GM18511 (cell line): ENCODE data around the gene MKLN1.
"Not testable (repeated sequence)": the region's sequence is repeated elsewhere in the genome, so short reads cannot be mapped to it uniquely, and the experiment has no call there.

ENCODE experiments used
- ATAC-seq: cut with Tn5 transposase; IDR thresholded peaks from one replicate; pipeline ENCODE4 v1.9.1; 2021; ENCODE audit warnings: mild to moderate bottlenecking, moderate library complexity; ENCODE audit not compliant: unreplicated experiment

The MKLN1 gene

GRCh38 chr7:131497454-131497853 is 169.8 kb downstream of the MKLN1 start:
- ATAC-seq, result no peak

- no peak for ATAC-seq
Observed at GRCh38 chr7:131498237-131498885, 170.7 kb downstream of the MKLN1 start.

- ATAC-seq, result no peak
Observed at GRCh38 chr7:131499801-131500200, 172.1 kb downstream of the MKLN1 start.

DNA sequence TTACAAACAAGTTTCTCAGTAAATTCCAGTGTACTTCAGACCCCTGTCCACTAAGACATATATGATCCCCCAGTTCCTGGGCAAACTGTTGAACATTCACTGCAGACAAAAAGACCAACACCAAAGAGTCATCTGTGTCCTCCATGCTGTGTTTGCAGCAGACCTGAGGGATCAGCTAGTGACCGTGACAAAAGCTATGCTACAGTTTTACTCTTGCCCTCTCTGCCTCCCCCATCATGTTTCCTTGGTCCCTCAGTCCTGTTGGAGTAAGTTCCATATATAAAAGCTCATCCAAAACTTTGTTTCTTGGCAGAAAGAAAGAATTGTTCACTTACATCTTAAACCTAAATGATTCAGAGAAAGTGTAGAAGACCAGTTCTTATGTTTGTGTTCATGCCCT is 172.7 kb downstream of the MKLN1 start:
- ATAC-seq, result no peak

DNA sequence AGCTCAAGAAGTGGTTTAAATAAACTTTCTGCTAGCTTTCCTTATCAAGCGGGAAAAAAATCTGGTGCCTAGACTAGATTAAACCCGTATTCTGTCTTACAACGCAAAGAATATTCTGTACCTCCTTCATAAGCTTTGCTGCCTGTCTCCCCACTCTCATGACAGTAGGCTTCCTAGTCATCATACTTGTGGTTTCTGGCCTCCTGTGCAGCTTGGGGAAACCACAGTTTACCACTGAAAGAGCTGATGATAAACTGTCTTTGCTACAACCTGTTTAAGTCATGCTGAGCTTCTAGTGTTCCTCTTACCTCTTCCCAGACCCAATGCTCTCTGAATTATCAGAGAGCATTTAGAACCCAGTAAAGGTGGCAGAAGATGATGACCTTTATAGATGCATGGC is 173.7 kb downstream of the MKLN1 start:
- peak; percentile 90 for ATAC-seq

GRCh38 chr7:131501930-131502685 is 174.4 kb downstream of the MKLN1 start:
- ATAC-seq, result peak; percentile 5

DNA sequence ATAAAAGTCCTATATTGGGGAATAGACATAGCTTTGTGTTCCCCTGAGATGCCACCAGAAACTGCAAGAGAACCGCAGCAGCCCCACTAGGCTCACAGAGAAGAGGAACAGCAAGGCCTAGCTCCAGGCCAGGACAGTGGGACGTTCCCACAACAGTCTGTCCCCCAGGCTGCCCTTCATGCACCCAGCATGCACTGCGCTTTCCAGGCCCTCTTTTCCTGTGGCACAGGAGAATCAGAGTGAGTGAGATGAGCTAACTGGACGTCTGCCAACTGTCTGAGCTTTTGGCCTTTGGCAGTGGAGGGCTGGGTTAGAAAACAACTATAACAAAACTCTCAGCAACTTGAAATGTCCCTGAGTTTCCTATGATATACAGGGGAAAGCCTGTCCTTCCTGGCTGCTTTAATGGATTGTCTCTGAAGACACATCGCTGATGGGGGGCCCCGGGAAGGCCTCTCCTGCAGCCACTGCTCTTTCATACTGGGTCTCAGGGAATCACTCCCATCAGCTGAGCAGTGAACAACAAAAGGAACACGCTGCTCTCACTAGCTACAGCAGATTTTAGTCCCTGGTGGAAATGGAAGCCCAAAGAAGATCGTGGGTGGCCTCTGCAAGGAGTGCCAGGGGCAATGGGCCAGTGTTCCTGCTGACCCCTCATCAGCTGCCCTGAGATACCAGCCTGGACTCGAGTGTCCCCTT is 175.3 kb downstream of the MKLN1 start:
- no peak for ATAC-seq

DNA sequence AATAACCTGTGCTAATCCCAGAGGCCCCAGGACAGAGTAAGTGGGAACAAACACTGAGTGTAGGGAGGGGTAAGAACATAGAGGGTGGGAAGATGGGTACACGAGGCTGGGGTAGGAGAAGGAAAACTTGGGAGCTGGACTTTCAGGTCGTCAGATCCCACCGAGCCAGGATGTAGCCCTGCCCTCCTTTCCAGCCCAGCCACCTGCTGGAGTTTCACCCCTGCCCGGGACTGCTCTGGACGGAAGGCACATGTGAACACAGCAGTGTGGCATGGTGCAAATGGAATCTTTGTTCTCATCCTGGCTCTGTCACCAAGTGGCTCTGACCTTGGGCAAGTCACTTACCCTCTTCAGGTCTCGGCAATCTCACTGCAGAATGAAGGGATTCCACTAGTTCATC is 176.0 kb downstream of the MKLN1 start:
- ATAC-seq, result no peak

DNA sequence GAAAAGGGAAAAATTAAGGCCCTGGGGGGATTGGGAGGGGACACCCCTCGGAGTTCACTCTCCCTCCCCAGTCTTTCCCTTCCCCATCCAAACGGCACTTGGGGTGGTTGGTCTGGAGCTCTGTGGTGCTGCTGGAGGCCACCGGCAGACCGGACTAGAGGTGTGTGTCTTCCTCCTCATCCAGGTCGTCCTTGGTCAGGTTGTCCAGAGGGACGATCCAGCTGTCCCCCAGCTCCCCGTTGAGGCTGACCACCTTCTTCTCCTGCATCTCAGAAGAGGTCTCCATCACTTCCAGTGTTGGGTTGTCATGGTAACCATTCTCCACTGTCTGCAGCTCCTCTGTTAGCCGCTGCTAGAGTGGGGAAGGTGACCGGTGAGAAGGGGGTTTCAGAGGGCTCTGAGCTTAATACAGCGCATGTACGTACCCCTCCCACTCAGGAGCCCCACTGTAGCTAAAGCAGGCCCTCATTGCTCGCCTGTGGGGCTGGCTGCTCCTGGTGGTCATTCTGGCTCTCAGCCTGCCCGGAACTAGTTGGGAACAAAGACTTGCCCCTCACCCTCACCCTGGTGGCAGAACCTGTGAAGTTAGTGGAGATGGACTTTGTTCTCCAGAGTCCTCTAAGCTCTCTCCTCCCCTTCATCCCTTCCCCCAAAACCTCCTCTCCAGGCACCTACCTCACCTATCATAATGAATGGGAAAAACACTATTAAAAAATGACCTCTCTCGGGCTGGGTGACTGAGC is 176.7 kb downstream of the MKLN1 start:
- ATAC-seq, result no peak

GRCh38 chr7:131505037-131505620 is 177.5 kb downstream of the MKLN1 start:
- not testable (repeated sequence) for ATAC-seq

- ATAC-seq, result no peak
Observed at GRCh38 chr7:131505636-131506557, 178.2 kb downstream of the MKLN1 start.

- ATAC-seq, result no peak
Observed at GRCh38 chr7:131506597-131506996, 178.9 kb downstream of the MKLN1 start.

DNA sequence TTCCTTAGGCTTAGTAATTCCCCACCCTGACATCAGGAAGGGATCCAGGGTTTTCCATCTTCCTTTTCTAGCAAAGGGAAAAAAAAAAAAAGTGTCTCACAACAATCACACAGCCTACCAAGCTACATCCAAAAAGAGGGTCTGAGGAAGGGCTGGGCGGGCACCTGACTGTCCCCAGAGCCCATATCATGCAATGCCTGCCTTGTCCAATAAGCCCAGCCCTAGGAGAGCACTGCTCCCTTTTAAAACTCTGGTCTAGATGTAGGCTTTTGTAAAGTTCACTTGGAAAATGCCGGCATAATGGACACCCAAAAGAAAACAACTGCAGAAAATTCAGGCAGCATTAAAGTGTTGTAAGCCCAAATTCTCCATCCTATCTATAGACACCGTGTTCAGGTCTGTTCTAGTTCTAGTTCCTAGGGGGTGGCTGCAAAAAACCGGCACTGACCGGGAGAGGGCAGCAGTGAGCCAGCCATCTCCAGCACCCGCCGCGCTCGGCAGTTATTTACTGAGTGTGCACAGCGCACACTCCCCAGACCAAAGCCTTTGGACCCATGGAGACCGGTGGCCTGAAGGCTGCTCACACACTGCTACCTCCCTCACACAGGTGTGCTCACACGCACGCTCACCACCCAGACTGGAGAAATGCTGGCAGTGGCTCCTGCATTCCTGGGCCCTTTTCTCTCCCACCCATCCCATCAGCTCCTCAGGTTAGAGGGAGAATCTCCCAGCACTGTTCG is 180.1 kb downstream of the MKLN1 start:
- peak; percentile 84 for ATAC-seq

DNA sequence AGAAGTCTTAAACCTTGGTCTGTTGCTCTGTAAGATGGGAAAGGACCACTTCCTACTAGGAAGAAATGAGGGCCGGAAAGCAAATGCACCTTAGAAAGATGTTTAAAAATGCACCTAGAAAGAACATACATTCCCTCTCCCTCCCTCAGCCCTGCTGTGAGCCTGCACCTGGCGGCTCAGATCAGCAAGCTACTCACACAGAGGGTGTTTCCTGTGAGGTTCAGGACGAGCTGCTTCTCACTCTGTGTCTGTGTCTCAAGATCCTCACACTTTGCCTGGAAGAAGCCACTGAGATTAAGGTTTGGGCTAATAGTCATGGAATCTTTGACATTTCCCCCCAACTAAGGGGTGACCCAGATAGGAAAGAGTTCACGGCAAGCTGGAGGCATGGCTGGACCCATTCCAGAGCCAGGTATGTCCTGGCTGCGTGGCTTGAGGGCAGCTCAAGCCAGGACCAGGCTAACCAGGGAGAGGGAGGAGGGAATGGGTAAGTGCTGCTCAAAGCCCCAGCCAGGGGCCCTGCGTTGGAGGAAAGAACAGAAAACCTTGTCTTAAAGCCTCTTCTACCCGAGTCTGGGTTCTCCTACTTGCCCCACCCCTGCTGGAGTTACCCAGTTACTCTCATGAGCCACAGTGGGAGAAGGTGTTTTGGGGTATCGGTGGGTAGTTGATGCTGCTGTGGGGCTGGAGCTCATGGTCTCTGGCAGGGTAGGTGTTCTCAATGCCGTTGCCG is 181.2 kb downstream of the MKLN1 start:
- no peak for ATAC-seq

DNA sequence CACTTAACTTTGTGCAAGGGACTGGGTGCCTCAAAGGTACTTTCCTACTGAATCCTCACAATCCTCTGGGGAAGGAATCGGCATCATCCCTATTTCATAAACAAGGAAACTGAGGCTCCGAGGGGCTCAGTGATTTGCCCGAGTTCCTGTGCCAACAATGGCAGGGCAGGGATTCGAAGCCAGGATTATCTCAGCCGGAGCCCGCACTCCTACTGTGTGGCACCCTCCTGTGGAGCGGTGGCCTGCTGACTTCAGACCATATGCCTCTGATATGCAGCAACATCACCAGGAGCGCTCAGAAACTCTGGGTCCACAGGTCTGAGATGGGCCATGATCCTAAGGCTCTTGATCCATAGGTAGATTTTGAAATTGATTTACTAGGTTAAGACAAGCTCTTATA is 182.1 kb downstream of the MKLN1 start:
- ATAC-seq, result no peak

DNA sequence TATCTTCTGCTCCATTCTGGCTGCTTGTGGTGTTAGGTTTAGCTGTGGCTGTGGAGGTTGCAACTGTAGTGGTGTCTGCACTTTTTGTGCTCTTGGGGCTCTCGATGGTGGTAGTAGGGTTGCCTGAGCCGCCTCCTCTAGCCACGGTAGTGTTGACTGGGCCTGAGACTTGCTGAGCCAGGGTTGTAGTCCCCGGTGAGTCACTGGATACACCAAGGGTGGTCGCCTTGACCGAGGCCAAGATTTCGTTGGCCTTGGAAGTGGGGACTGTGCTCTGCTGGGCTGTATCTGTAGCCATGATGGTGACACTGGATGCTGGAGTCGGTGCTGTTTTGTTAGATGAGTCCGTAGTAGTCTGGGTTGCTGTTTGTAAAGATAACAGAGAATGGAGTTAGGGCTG is 183.4 kb downstream of the MKLN1 start:
- ATAC-seq, result no peak

DNA sequence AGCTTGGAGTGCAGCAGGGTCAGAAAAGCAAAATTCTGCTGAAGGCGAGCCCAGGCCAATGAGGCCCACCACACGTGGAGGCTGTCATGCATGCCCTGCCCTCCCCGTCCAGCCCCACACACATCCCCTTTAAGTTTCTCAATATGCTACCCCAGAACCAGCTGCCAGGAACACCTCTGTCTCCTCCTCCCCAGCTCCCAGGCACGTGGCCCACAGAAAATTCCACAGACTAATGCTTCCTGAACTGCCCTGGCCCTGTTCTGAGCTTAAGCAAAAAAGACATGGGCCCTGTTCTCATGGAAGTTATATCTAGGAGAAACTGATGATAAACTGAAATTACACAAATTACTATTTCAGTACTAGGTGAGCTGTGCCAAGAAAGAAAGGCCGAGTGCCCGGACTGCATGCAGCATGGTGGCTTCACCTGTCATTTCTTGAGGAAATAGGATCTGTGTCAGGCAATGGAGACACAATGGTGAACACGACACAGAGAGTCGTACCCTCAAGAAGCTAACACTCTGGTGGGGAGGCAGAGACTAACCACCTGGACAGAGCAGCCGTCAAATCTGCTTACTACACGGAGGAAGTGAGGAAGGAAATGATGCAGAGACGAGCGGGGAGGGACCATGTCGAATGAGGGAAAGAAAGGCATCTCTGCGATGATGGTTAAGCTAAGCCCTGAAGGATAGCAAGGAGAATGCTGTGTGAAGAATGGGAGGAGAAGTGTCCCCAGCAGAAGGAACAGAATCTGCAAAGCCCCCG is 184.3 kb downstream of the MKLN1 start:
- no peak for ATAC-seq
